Smooth muscle cell (in vitro differentiated cells): ENCODE results near the gene NEK8. TPM values are rescaled to one million over a fixed set of nuclear protein-coding genes. Genes with fewer than 3 reads are reported as not detected.

Source experiments
- DNase-seq: peaks from one replicate; lab custom pipeline; 2025; ENCODE audit not compliant: unreplicated experiment; lab: John Stamatoyannopoulos, UW
- H2AFZ ChIP-seq: fragments of 200-600 bp; sonication (generic); 2 replicates; pipeline ENCODE4 v1.6.0; 2016; ENCODE audit warnings: antibody characterized with exemption, low read depth, mild to moderate bottlenecking
- H3F3A ChIP-seq: fragments of 200-600 bp; sonication (generic); 2 replicates; pipeline ENCODE4 v1.6.0; 2017; ENCODE audit warnings: antibody characterized with exemption, low read depth
- H3K27ac ChIP-seq: fragments of 200-600 bp; sonication (generic); 2 replicates; pipeline ENCODE4 v1.5.1; 2016; ENCODE audit warnings: low read depth, mild to moderate bottlenecking
- H3K27me3 ChIP-seq: fragments of 200-600 bp; sonication (generic); 2 replicates; pipeline ENCODE4 v1.6.1; 2016; ENCODE audit warnings: low read depth, mild to moderate bottlenecking
- H3K36me3 ChIP-seq: fragments of 200-600 bp; sonication (generic); 2 replicates; pipeline ENCODE4 v1.5.1; 2016; ENCODE audit warnings: low read depth
- H3K4me1 ChIP-seq: fragments of 200-600 bp; sonication (generic); 2 replicates; pipeline ENCODE4 v1.5.1; 2016; ENCODE audit warnings: low read depth
- H3K4me2 ChIP-seq: fragments of 200-600 bp; sonication (generic); 2 replicates; pipeline ENCODE4 v1.6.0; 2016; ENCODE audit warnings: mild to moderate bottlenecking
- H3K4me3 ChIP-seq: fragments of 200-600 bp; sonication (generic); 2 replicates; pipeline ENCODE4 v1.5.1; 2016; ENCODE audit warnings: mild to moderate bottlenecking
- H3K79me2 ChIP-seq: fragments of 200-600 bp; sonication (generic); 2 replicates; pipeline ENCODE4 v1.6.0; 2016; ENCODE audit warnings: low read depth, mild to moderate bottlenecking
- H3K9ac ChIP-seq: fragments of 200-600 bp; sonication (generic); 2 replicates; pipeline ENCODE4 v1.6.0; 2016; ENCODE audit warnings: low read depth
- H3K9me3 ChIP-seq: fragments of 200-600 bp; sonication (generic); replicated peaks from 2 replicates; pipeline ENCODE4 v1.5.1; 2016; ENCODE audit warnings: low read depth
- H4K20me1 ChIP-seq: fragments of 200-600 bp; sonication (generic); 2 replicates; pipeline ENCODE4 v1.6.0; 2016; ENCODE audit warnings: low read depth
- CTCF ChIP-seq: fragments of 200-600 bp; sonication (generic); IDR thresholded peaks from 2 replicates; pipeline ENCODE4 v1.5.1; 2017; ENCODE audit warnings: borderline replicate concordance, mild to moderate bottlenecking, antibody characterized with exemption; ENCODE audit not compliant: insufficient read depth, poor library complexity, severe bottlenecking
- WGBS: methylation state at CpG from one replicate; pipeline ENCODE4 v1.1.7; 2016; ENCODE audit warnings: low lambda C conversion rate; 5-methylcytosine and 5-hydroxymethylcytosine counted together
- polyA plus RNA-seq: library from polyadenylated mRNA; unstranded; fragments of >200 nt; fragmentation: Nextera tagmentation; extraction: Ambion mirVana; gene quantifications from 2 replicates; pipeline ENCODE4 v1.2.1, GENCODE V29; 2016
- total RNA-seq: library from RNA; depleted of rRNA; stranded (reverse); fragments of >200 nt; gene quantifications from 2 replicates; pipeline ENCODE4 v1.2.3, GENCODE V29; 2014

NEK8 gene
- total and polyA plus RNA-seq, 2 experiments from 2014 or later = 2.8 to 4.6 TPM

- peaks cover 18% of the 10 kb centered on the region for H3K4me1 ChIP-seq
- no peak overlapping the region for H2AFZ ChIP-seq
- H3K9ac ChIP-seq = no peak overlapping the region
- peaks cover 6% of the 10 kb centered on the region for H3F3A ChIP-seq
- DNase-seq = no peak
- no peak for TF ChIP-seq CTCF
- no peak overlapping the region for H3K4me3 ChIP-seq
- 88% methylated on average over 1 of the region's 1 CpG for WGBS
- no peak overlapping the region for H3K27ac ChIP-seq
- H3K79me2 ChIP-seq = peaks cover 6% of the 10 kb centered on the region
- peaks cover 81% of the 10 kb centered on the region for H4K20me1 ChIP-seq
- no peaks in the 10 kb centered on the region for H3K9me3 ChIP-seq
- no peaks in the 10 kb centered on the region for H3K27me3 ChIP-seq
- H3K4me2 ChIP-seq = no peak overlapping the region
- no peaks in the 10 kb centered on the region for H3K36me3 ChIP-seq
These were observed 34.7 kb downstream of the NEK8 start for GRCh38 chr17:28763137-28763799.

GRCh38 chr17:28763804-28764266 lies 35.2 kb downstream of the NEK8 start:
- Histone ChIP-seq H3K27ac (no peak overlapping the region), H3K36me3 (no peaks in the 10 kb centered on the region), H3K4me2 (no peak overlapping the region), H4K20me1 (peaks cover 86% of the 10 kb centered on the region), H3K9ac (no peak overlapping the region), H3K4me1 (peaks cover 18% of the 10 kb centered on the region), H3K27me3 (no peaks in the 10 kb centered on the region), H2AFZ (no peak overlapping the region), H3K9me3 (no peaks in the 10 kb centered on the region), H3F3A (peaks cover 6% of the 10 kb centered on the region), H3K4me3 (no peak overlapping the region), H3K79me2 (peaks cover 6% of the 10 kb centered on the region)
- peak; percentile 87 for TF ChIP-seq CTCF
- 68% methylated on average over 5 of the region's 5 CpGs for WGBS
- DNase-seq = peak; percentile 20

GRCh38 chr17:28765038-28765437 lies 36.5 kb downstream of the NEK8 start:
- Histone ChIP-seq H3K27ac (no peak overlapping the region), H3K36me3 (no peaks in the 10 kb centered on the region), H3K4me2 (no peak overlapping the region), H3K4me1 (peaks cover 18% of the 10 kb centered on the region), H3K9ac (no peak overlapping the region), H4K20me1 (peaks cover 88% of the 10 kb centered on the region), H3K27me3 (no peaks in the 10 kb centered on the region), H2AFZ (no peak overlapping the region), H3K79me2 (peaks cover 14% of the 10 kb centered on the region), H3F3A (peaks cover 6% of the 10 kb centered on the region), H3K4me3 (no peak overlapping the region), H3K9me3 (no peaks in the 10 kb centered on the region)
- 82% methylated on average over 4 of the region's 4 CpGs for WGBS
- TF ChIP-seq CTCF = no peak
- DNase-seq = no peak

- Histone ChIP-seq H3K9me3 (no peaks in the 10 kb centered on the region), H3K4me3 (no peak overlapping the region), H2AFZ (no peak overlapping the region), H3K27me3 (no peaks in the 10 kb centered on the region), H3F3A (no peaks in the 10 kb centered on the region), H3K27ac (no peak overlapping the region), H3K9ac (no peak overlapping the region), H3K79me2 (peaks cover 67% of the 10 kb centered on the region), H4K20me1 (peaks cover 94% of the 10 kb centered on the region), H3K4me1 (no peaks in the 10 kb centered on the region), H3K4me2 (no peak overlapping the region), H3K36me3 (no peaks in the 10 kb centered on the region)
- no peak for TF ChIP-seq CTCF
- WGBS = 93% methylated on average over 6 of the region's 6 CpGs
- no peak for DNase-seq
These were observed 45.1 kb downstream of the NEK8 start for GRCh38 chr17:28773736-28774135.
